DMS 273 treated with DMSO at 0.1 percent for 48 hours (cell line): ENCODE results near the gene TEPSIN.

ENCODE experiments used
- DNase-seq: peaks from one replicate; lab custom pipeline; 2025; lab: John Stamatoyannopoulos, UW

The TEPSIN gene

DNA sequence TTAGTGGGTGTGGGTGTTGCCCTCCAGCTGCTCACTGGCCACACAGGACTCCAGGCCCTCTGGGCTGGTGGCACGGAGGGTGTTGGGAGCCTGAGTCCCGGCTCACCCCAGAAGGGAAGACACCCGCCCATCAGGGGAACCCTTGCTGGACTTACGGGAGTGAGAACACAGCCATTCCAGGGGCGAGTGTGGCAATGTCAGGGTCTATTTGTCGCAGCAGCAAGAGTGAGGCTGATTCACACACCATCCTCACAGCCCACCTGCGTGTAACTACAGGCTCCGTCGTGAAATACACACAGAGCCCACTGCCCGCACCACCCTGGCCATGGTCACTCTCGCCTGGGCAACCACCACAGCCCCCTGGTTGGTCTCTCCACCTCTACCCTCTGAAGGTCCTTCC lies 55.0 kb downstream of the TEPSIN start:
- no peak for DNase-seq

- DNase-seq, result no peak
Measured at GRCh38 chr17:81183316-81183715, 55.5 kb downstream of the TEPSIN start.

- DNase-seq, result no peak
Measured at GRCh38 chr17:81182596-81182995, 56.3 kb downstream of the TEPSIN start.

DNA sequence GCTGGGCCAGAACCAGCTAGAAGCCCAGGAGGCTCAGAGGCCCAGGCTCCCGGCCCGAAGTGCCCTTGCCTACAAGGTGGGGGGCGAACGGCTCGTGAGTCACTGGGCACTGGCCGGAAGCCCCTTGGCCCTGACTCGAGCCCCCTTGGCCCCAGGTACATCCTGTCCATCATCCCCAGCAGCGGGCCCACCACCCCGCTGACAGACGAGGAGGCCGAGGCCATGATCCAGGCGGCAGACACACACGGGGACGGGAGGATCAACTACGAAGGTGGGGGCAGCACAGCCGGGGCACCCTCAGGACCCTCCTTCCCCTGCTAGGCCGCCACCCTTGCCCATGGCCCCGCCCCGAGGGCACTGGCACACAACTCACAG lies 57.1 kb downstream of the TEPSIN start:
- DNase-seq, result no peak

- DNase-seq, result no peak
Measured at GRCh38 chr17:81180836-81181810, 57.7 kb downstream of the TEPSIN start.

DNA sequence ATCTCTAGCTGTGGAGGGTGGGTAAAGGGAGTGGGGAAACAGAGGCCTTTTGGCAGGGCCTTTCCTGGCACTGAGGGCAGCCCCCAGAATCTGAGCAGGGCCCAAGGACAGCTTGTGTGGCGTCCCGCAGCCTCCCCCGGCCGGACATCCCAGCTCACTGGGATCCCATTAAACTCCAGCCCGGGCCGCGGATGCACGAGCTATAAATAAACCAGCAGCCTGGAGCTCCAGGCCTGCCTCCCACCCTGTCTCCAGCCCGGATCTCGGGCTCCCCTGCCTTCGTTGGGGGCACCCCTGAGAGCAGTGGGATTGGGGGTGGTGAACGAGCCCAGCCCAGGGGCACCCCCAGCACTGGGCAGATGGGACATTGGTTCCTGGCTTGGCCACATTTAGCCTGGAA lies 59.0 kb downstream of the TEPSIN start:
- no peak for DNase-seq

DNA sequence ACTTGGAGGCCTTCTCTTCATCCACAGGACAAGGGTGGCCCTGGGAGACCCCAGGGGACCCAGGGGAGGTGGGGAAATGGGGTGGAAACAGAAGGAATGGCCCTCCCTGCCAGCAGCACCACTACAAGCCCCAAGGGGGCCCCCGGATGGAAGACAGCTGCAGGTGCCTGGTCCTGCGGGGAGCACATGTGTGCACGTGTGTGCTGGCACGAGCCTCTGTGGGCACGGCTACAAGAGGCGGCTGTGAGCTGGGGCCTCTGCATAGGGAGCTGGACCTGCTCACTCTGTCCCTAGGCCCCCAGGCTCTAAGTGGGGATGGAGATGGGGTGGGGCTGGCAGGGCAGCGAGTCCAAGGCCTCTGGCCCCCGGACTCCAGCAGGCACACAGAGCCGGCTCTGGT lies 59.6 kb downstream of the TEPSIN start:
- no peak for DNase-seq
